HepG2 (cell line): ENCODE data around the gene TMEM59. TPM values are rescaled to one million over a fixed set of nuclear protein-coding genes. Genes with fewer than 3 reads are reported as not detected.

Experiments
- ATAC-seq: fragments of 200-7000 bp; cut with Tn5 transposase; 3 replicates; pipeline ENCODE4 v1.9.1; 2020; ENCODE audit warnings: mild to moderate bottlenecking, moderate library complexity
- BruUV-seq: library from RNA; stranded (reverse); fragments of 400-500 nt; replicated peaks from 2 replicates; lab custom pipeline; 2021; lab: Mats Ljungman, UMichigan
- CTCF ChIA-PET: fragments of 300-600 bp; formaldehyde crosslinking; extraction: SDS; loops from one replicate; lab custom pipeline; 2021; ENCODE audit warnings: low total read pairs, inconsistent platforms, low intra/inter-chr PET ratio; lab: Yijun Ruan, JAX
- POLR2A ChIA-PET: fragments of 350-600 bp; sonication (Branson Sonifier 250); formaldehyde crosslinking; loops from one replicate; lab custom pipeline; 2020; ENCODE audit warnings: antibody characterized with exemption, inconsistent platforms; lab: Yijun Ruan, JAX
- DNase-seq: peaks from one replicate; pipeline ENCODE4 v3.0.0-alpha.2; 2015; ENCODE audit warnings: low spot score
- FAIRE-seq: peaks from 3 replicates; lab custom pipeline; 2011; peaks lifted over from hg19 to GRCh38; lab: Jason Lieb, UNC
- H2AFZ ChIP-seq: one replicate; pipeline ENCODE4 v1.6.1; 2011; ENCODE audit warnings: low read length, inconsistent platforms
- H3K27ac ChIP-seq: fragments of 300-600 bp; 3 replicates; pipeline ENCODE4 v1.8.0; 2011; ENCODE audit warnings: mixed run types, mild to moderate bottlenecking, mixed read lengths, low read length, inconsistent platforms; ENCODE audit not compliant: insufficient read depth; ENCODE audit errors: extremely low read length
- H3K27me3 ChIP-seq, 2 experiments: fragments of 200-600 bp in 1 of 2; 2 replicates in 1 of 2; 3 replicates in 1 of 2; pipeline versions ENCODE4 v1.6.0 to v1.8.0; 2011; ENCODE audit warnings: low read length in 2 of 2, mild to moderate bottlenecking in 2 of 2, moderate library complexity in 2 of 2, inconsistent platforms in 1 of 2; ENCODE audit not compliant: insufficient read depth in 2 of 2, control insufficient read depth in 1 of 2
- H3K36me3 ChIP-seq, 2 experiments: fragments of 200-600 bp in 1 of 2; replicated peaks in 1 of 2; 2 replicates in 1 of 2; 3 replicates in 1 of 2; pipeline versions ENCODE4 v1.5.1 to v1.8.0; 2011; ENCODE audit warnings: low read length in 2 of 2, inconsistent platforms in 1 of 2; ENCODE audit not compliant: insufficient read depth in 2 of 2, control insufficient read depth in 1 of 2
- H3K4me1 ChIP-seq: 2 replicates; pipeline ENCODE4 v1.5.1; 2012; ENCODE audit warnings: low read length, inconsistent platforms; ENCODE audit not compliant: insufficient read depth
- H3K4me2 ChIP-seq: 2 replicates; pipeline ENCODE4 v1.6.0; 2011; ENCODE audit warnings: low read depth, low read length, inconsistent platforms
- H3K4me3 ChIP-seq, 3 experiments: fragments of 200-600 bp in 1 of 3; sonication (generic), shearing (Covaris generic) in 1 of 3; replicated peaks in 1 of 3; 2 replicates each; pipeline ENCODE4 v1.5.1; 2011 to 2016; ENCODE audit warnings: low read length in 3 of 3, inconsistent platforms in 2 of 3, low read depth in 2 of 3, mild to moderate bottlenecking in 2 of 3, control low read depth in 1 of 3, mixed read lengths in 1 of 3; ENCODE audit not compliant: insufficient read depth in 1 of 3
- H3K79me2 ChIP-seq: one replicate; pipeline ENCODE4 v1.6.1; 2011; ENCODE audit warnings: low read length, inconsistent platforms; ENCODE audit not compliant: insufficient read depth
- H3K9ac ChIP-seq: 2 replicates; pipeline ENCODE4 v1.6.0; 2011; ENCODE audit warnings: mild to moderate bottlenecking, low read depth, low read length, inconsistent platforms; ENCODE audit not compliant: insufficient read depth
- H3K9me3 ChIP-seq: 2 replicates; pipeline ENCODE4 v1.5.1; 2012; ENCODE audit warnings: mild to moderate bottlenecking, low read length
- H4K20me1 ChIP-seq: 2 replicates; pipeline ENCODE4 v1.6.0; 2011; ENCODE audit warnings: inconsistent platforms, mild to moderate bottlenecking, low read length, moderate library complexity; ENCODE audit not compliant: insufficient read depth
- AKAP8 ChIP-seq: sonication (generic); formaldehyde crosslinking; IDR thresholded peaks from 2 replicates; pipeline ENCODE4 v1.5.1; 2020; ENCODE audit warnings: mild to moderate bottlenecking, missing genetic modification reagents
- GABPB1 ChIP-seq: IDR thresholded peaks from 2 replicates; pipeline ENCODE4 v1.6.1; 2016; ENCODE audit warnings: mild to moderate bottlenecking, missing genetic modification reagents, moderate library complexity, missing compliant biosample characterization
- MTF1 ChIP-seq: sonication (generic); formaldehyde crosslinking; IDR thresholded peaks from 2 replicates; pipeline ENCODE4 v1.5.0; 2020; ENCODE audit warnings: missing genetic modification reagents
- MXD4 ChIP-seq: IDR thresholded peaks from 2 replicates; pipeline ENCODE4 v1.6.1; 2016; ENCODE audit warnings: mild to moderate bottlenecking, missing biosample characterization, missing genetic modification reagents
- NCOR1 ChIP-seq: fragments of 200-600 bp; sonication (generic); IDR thresholded peaks from 2 replicates; pipeline ENCODE4 v1.7.0; 2017; ENCODE audit warnings: antibody characterized with exemption, low read length, borderline replicate concordance
- RORA ChIP-seq: sonication (generic); formaldehyde crosslinking; IDR thresholded peaks from 2 replicates; pipeline ENCODE4 v1.5.0; 2020; ENCODE audit warnings: mild to moderate bottlenecking, missing genetic modification reagents, moderate library complexity
- SETDB1 ChIP-seq: sonication (generic); formaldehyde crosslinking; IDR thresholded peaks from 2 replicates; pipeline ENCODE4 v1.5.1; 2020; ENCODE audit warnings: missing genetic modification reagents, mild to moderate bottlenecking, borderline replicate concordance
- SOX5 ChIP-seq: IDR thresholded peaks from 2 replicates; pipeline ENCODE4 v1.6.1; 2016; ENCODE audit warnings: borderline replicate concordance
- ZFP90 ChIP-seq: sonication (generic); formaldehyde crosslinking; IDR thresholded peaks from 2 replicates; pipeline ENCODE4 v1.8.0; 2022; ENCODE audit warnings: missing genetic modification reagents, mild to moderate bottlenecking, inconsistent platforms, borderline replicate concordance
- WGBS: methylation state at CpG from one replicate; pipeline ENCODE4 v1.1.6; 2017; ENCODE audit warnings: low lambda C conversion rate; 5-methylcytosine and 5-hydroxymethylcytosine counted together
- in situ Hi-C: cut with HindIII; loops from 2 replicates; pipeline ENCODE4 v1.10.0; 2017; ENCODE audit warnings: low pct_unique_long_range_greater_than_20kb; ENCODE audit not compliant: extremely low pct_ligation_motif_present
- intact Hi-C: fragments of 100-400 bp; cut with micrococcal nuclease; formaldehyde crosslinking; loops from one replicate; pipeline ENCODE4 v1.10.0; 2022; ENCODE audit not compliant: unreplicated experiment
- polyA plus RNA-seq, 8 experiments: library from polyadenylated mRNA; depleted of rRNA in 3 of 8; stranded (reverse) in 7 of 8; unstranded in 1 of 8; fragments of >200 nt; fragmentation: Illumina TruSeq in 4 of 8; extraction: Trizol in 4 of 8; gene quantifications; 2 replicates each; pipeline versions ENCODE4 v1.2.1 to v1.2.3, GENCODE V29; 2011 to 2016; ENCODE audit warnings: low read depth in 4 of 8, missing spikeins in 1 of 8, mixed read lengths in 1 of 8; ENCODE audit not compliant: insufficient read depth in 1 of 8
- total RNA-seq, 5 experiments: library from RNA; depleted of rRNA; stranded (reverse); fragments of >200 nt; fragmentation: Illumina TruSeq; extraction: Trizol; gene quantifications; 2 replicates each; pipeline ENCODE4 v1.2.3, GENCODE V29; 2016; ENCODE audit warnings: low read depth in 1 of 5
- TF ChIP-seq, protein P1 (sequence below): sonication (generic); formaldehyde crosslinking; IDR thresholded peaks from 2 replicates; pipeline ENCODE4 v1.4.0; 2020; ENCODE audit warnings: missing genetic modification reagents
- TF ChIP-seq, protein P2 (sequence below): sonication (generic); formaldehyde crosslinking; IDR thresholded peaks from 2 replicates; pipeline ENCODE4 v1.4.0; 2020; ENCODE audit warnings: missing genetic modification reagents
- TF ChIP-seq, protein P3 (sequence below): sonication (generic); formaldehyde crosslinking; IDR thresholded peaks from 2 replicates; pipeline ENCODE4 v1.4.0; 2020; ENCODE audit warnings: missing genetic modification reagents, borderline replicate concordance
- TF ChIP-seq, protein P4 (sequence below): IDR thresholded peaks from 2 replicates; pipeline ENCODE4 v1.6.1; 2016; ENCODE audit warnings: mild to moderate bottlenecking, missing biosample characterization, missing genetic modification reagents
- TF ChIP-seq, protein P5 (sequence below): IDR thresholded peaks from 2 replicates; pipeline ENCODE4 v1.6.1; 2016; ENCODE audit warnings: low read depth

The TMEM59 gene
- total and polyA plus RNA-seq, 2 of the 13 experiments (the other 11 are each of a cell fraction or from before 2014, with no cell fraction given), result 147 to 363 TPM

DNA sequence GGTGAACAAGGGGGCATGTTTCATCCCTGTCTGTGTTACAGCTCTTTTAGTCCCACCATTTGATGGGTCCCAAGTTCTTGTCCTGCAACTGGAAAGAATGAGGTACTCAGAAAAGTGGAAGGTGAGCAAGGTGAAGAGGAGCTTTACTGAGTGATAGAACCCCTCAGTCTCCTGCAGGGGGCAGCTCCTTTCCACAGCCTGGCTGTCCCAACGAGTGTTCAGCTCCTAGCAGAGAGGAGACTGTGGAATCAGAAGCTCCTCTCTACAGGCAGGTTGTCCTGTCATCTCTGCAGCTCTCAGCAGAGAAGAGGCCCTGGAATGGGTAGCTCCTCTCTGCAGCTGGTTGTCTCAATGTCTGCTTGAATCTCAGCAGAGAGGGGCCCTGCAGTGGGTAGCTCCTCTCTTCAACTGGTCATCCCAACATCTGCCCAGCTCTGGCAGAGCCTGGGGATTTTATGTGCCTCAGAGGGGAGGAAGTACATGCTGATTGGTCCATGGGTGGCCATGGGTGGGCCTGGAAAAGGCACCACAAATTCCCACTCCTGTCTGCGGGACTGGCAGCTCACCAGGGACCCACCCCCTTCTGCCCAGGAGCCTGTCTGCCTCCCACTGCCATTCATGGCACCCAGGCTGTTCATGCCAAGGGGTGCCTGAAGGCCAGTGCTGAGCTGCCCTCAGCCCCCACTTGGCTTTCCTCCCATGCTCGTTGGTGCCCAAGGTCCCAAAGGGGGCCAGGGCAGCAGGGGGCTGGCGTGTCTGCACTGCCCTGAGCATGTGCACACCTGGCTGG, 60.7 kb downstream of the TMEM59 start (continued):
- TF ChIP-seq, protein P1, sequence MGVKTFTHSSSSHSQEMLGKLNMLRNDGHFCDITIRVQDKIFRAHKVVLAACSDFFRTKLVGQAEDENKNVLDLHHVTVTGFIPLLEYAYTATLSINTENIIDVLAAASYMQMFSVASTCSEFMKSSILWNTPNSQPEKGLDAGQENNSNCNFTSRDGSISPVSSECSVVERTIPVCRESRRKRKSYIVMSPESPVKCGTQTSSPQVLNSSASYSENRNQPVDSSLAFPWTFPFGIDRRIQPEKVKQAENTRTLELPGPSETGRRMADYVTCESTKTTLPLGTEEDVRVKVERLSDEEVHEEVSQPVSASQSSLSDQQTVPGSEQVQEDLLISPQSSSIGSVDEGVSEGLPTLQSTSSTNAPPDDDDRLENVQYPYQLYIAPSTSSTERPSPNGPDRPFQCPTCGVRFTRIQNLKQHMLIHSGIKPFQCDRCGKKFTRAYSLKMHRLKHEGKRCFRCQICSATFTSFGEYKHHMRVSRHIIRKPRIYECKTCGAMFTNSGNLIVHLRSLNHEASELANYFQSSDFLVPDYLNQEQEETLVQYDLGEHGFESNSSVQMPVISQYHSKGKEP (CRISPR knock-in tag), result no peak
- TF ChIP-seq SETDB1 (CRISPR knock-in tag) (no peak), NCOR1 (no peak)

DNA sequence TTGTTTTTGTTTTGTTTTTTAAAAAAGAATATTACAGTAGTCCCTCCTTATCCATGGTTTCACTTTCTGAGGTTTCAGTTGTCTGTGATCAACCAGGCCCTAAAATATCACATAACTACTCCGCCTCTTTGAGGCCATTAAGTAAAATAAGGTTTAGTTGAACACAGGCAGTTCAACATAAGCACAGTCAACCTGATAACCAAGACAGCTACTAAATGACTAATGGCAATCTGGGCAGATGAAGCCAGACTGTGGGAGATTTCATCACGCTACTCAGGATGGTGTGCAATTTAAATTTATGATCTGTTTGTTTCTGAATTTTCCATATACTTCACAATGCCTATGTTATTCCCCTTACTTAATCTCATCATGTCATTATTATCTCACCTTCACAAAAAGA, 65.1 kb downstream of the TMEM59 start:
- no peak overlapping the region for H3K4me3 ChIP-seq
- H4K20me1 ChIP-seq, result no peaks in the 10 kb centered on the region
- DNase-seq (no peak), ATAC-seq (no peak), FAIRE-seq (no peak)
- no peaks in the 10 kb centered on the region for H3K9me3 ChIP-seq
- no peaks in the 10 kb centered on the region for H3K27me3 ChIP-seq
- intact Hi-C loops (no loop called here), in situ Hi-C loops (no loop called here)
- no peak overlapping the region for H3K4me2 ChIP-seq
- H2AFZ ChIP-seq, result no peak overlapping the region
- H3K27ac ChIP-seq, result no peak overlapping the region
- BruUV-seq, result no TSS peak
- ChIA-PET CTCF (no interaction called here), POLR2A (no interaction called here)
- no peaks in the 10 kb centered on the region for H3K36me3 ChIP-seq
- WGBS, result 70% methylated on average over 2 of the region's 2 CpGs
- no peaks in the 10 kb centered on the region for H3K79me2 ChIP-seq
- no peak overlapping the region for H3K9ac ChIP-seq
- H3K4me1 ChIP-seq, result peaks cover 6% of the 10 kb centered on the region
- TF ChIP-seq GABPB1 (CRISPR knock-in tag) (no peak), MTF1 (no peak), ZFP90 (no peak), MXD4 (CRISPR knock-in tag) (no peak), SOX5 (CRISPR knock-in tag) (no peak), AKAP8 (CRISPR knock-in tag) (no peak), RORA (CRISPR knock-in tag) (no peak)
- TF ChIP-seq, protein P2, sequence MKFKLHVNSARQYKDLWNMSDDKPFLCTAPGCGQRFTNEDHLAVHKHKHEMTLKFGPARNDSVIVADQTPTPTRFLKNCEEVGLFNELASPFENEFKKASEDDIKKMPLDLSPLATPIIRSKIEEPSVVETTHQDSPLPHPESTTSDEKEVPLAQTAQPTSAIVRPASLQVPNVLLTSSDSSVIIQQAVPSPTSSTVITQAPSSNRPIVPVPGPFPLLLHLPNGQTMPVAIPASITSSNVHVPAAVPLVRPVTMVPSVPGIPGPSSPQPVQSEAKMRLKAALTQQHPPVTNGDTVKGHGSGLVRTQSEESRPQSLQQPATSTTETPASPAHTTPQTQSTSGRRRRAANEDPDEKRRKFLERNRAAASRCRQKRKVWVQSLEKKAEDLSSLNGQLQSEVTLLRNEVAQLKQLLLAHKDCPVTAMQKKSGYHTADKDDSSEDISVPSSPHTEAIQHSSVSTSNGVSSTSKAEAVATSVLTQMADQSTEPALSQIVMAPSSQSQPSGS (CRISPR knock-in tag), result no peak
- TF ChIP-seq, protein P3, sequence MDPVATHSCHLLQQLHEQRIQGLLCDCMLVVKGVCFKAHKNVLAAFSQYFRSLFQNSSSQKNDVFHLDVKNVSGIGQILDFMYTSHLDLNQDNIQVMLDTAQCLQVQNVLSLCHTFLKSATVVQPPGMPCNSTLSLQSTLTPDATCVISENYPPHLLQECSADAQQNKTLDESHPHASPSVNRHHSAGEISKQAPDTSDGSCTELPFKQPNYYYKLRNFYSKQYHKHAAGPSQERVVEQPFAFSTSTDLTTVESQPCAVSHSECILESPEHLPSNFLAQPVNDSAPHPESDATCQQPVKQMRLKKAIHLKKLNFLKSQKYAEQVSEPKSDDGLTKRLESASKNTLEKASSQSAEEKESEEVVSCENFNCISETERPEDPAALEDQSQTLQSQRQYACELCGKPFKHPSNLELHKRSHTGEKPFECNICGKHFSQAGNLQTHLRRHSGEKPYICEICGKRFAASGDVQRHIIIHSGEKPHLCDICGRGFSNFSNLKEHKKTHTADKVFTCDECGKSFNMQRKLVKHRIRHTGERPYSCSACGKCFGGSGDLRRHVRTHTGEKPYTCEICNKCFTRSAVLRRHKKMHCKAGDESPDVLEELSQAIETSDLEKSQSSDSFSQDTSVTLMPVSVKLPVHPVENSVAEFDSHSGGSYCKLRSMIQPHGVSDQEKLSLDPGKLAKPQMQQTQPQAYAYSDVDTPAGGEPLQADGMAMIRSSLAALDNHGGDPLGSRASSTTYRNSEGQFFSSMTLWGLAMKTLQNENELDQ (CRISPR knock-in tag), result no peak
- TF ChIP-seq, protein P4, sequence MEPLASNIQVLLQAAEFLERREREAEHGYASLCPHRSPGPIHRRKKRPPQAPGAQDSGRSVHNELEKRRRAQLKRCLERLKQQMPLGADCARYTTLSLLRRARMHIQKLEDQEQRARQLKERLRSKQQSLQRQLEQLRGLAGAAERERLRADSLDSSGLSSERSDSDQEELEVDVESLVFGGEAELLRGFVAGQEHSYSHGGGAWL (CRISPR knock-in tag), result no peak
- TF ChIP-seq, protein P5, sequence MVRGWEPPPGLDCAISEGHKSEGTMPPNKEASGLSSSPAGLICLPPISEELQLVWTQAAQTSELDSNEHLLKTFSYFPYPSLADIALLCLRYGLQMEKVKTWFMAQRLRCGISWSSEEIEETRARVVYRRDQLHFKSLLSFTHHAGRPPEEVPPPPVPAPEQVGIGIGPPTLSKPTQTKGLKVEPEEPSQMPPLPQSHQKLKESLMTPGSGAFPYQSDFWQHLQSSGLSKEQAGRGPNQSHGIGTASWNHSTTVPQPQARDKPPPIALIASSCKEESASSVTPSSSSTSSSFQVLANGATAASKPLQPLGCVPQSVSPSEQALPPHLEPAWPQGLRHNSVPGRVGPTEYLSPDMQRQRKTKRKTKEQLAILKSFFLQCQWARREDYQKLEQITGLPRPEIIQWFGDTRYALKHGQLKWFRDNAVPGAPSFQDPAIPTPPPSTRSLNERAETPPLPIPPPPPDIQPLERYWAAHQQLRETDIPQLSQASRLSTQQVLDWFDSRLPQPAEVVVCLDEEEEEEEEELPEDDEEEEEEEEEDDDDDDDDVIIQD (CRISPR knock-in tag), result no peak
